Ascending aorta (tissue), 2 donors: ENCODE data around the gene AGBL1. TPM values are rescaled to one million over a fixed set of nuclear protein-coding genes. Genes with fewer than 3 reads are reported as not detected.
"Not testable (repeated sequence)": the region's sequence is repeated elsewhere in the genome, so short reads cannot be mapped to it uniquely, and the experiment has no call there.

Experiments used
- DNase-seq, 2 donors: peaks; one replicate each; pipeline ENCODE4 v3.0.0-alpha.2; 2019; ENCODE audit warnings: low spot score in 2 of 2
- H3K27ac ChIP-seq, 2 donors: fragments of 200-600 bp; sonication (generic); one replicate each; pipeline ENCODE4 v1.5.1; 2016 to 2017; ENCODE audit warnings: mild to moderate bottlenecking in 1 of 2
- H3K27me3 ChIP-seq: fragments of 200-600 bp; sonication (generic); one replicate; pipeline ENCODE4 v1.5.1; 2017
- H3K36me3 ChIP-seq, 2 donors: fragments of 200-600 bp; sonication (generic); one replicate each; pipeline ENCODE4 v1.5.1; 2016
- H3K4me1 ChIP-seq, 2 donors: fragments of 200-600 bp; sonication (generic); one replicate each; pipeline ENCODE4 v1.5.1; 2016 to 2017; ENCODE audit warnings: mild to moderate bottlenecking in 1 of 2
- H3K4me3 ChIP-seq, 2 donors: fragments of 200-600 bp; sonication (generic); one replicate each; pipeline ENCODE4 v1.5.1; 2016 to 2017; ENCODE audit warnings: mild to moderate bottlenecking in 1 of 2
- H3K9me3 ChIP-seq, 2 donors: fragments of 200-600 bp; sonication (generic); one replicate each; pipeline ENCODE4 v1.5.1; 2016
- intact Hi-C: fragments of 100-400 bp; cut with DNase I; formaldehyde crosslinking; loops from one replicate; pipeline ENCODE4 v1.15.1; 2023
- total RNA-seq: library from RNA; depleted of rRNA; stranded (reverse); fragments of >200 nt; gene quantifications from one replicate; pipeline ENCODE4 v1.1.0, GENCODE V29; 2016
- TF ChIP-seq, protein P1 (sequence below), 3 experiments: fragments of 200-600 bp in 2 of 3; fragments of 450-650 bp in 1 of 3; sonication (generic) in 2 of 3; IDR thresholded peaks; one replicate each; pipeline ENCODE4 v1.5.1; 2016 to 2019; ENCODE audit warnings: antibody characterized with exemption in 3 of 3, mild to moderate bottlenecking in 1 of 3, moderate library complexity in 1 of 3

Gene AGBL1
- total RNA-seq, 1 donor from 2014 or later, result not detected

DNA sequence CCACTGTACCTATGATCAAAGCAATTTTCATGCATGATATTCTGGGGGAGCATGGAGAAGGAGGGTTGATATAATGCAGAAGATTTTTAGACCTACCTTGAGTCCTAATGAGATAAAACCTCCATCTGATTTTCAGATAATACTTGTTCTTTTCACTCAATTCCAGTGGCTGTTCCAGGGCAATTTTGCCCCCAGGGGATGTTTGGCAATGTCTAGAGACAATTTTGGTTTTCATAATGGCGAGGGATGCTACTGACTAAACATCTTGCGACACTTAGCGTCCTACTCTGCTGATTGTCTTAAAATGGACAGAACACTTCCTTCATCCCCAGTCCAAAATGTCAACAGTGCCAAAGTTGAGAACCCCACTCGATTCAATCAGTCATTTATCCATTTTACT is 26.6 kb downstream of the AGBL1 start:
- Histone ChIP-seq H3K4me3 (no peak overlapping the region), H3K9me3 (peaks cover 0 to 7% of the 10 kb centered on the region in 2 donors), H3K36me3 (no peaks in the 10 kb centered on the region), H3K27me3 (no peaks in the 10 kb centered on the region), H3K27ac (no peak overlapping the region), H3K4me1 (no peaks in the 10 kb centered on the region)
- TF ChIP-seq, protein P1, sequence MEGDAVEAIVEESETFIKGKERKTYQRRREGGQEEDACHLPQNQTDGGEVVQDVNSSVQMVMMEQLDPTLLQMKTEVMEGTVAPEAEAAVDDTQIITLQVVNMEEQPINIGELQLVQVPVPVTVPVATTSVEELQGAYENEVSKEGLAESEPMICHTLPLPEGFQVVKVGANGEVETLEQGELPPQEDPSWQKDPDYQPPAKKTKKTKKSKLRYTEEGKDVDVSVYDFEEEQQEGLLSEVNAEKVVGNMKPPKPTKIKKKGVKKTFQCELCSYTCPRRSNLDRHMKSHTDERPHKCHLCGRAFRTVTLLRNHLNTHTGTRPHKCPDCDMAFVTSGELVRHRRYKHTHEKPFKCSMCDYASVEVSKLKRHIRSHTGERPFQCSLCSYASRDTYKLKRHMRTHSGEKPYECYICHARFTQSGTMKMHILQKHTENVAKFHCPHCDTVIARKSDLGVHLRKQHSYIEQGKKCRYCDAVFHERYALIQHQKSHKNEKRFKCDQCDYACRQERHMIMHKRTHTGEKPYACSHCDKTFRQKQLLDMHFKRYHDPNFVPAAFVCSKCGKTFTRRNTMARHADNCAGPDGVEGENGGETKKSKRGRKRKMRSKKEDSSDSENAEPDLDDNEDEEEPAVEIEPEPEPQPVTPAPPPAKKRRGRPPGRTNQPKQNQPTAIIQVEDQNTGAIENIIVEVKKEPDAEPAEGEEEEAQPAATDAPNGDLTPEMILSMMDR (IDR thresholded peaks at IDR 0.05), result no peak
- DNase-seq, result no peak
- intact Hi-C loops, result no loop called here

DNA sequence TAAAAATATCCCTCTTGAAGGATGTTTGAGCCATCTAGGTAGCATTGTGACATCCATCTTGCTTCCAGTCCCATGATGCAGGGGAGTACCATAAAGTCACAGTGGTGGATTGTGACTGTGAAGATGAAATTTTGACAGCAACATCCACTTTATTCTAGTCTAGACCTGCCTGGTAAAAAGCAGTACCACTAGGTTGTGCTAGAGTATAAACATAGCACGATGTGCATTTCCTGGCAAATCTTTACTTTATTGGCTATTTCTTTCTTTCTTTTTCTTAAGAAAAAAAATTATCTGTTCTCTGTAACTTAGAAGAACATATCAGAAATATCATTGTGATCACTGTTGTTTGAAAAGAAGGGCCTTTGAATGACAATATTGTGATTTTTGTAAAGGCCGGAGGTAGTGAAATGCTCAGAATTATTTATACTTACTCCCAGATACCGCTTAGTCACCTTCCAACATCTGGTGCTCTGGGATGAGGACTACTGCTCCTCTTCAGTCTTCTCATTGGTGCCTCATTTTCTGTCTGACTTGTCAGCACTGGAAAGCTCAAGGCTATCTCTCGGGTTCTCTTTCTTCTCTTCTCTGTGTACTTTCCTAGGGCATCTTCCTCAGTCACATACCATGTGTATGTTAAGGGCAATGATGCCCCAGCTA is 35.6 kb downstream of the AGBL1 start:
- TF ChIP-seq, protein P1 (IDR thresholded peaks at IDR 0.05), result no peak
- intact Hi-C loops, result no loop called here
- DNase-seq, result no peak

DNA sequence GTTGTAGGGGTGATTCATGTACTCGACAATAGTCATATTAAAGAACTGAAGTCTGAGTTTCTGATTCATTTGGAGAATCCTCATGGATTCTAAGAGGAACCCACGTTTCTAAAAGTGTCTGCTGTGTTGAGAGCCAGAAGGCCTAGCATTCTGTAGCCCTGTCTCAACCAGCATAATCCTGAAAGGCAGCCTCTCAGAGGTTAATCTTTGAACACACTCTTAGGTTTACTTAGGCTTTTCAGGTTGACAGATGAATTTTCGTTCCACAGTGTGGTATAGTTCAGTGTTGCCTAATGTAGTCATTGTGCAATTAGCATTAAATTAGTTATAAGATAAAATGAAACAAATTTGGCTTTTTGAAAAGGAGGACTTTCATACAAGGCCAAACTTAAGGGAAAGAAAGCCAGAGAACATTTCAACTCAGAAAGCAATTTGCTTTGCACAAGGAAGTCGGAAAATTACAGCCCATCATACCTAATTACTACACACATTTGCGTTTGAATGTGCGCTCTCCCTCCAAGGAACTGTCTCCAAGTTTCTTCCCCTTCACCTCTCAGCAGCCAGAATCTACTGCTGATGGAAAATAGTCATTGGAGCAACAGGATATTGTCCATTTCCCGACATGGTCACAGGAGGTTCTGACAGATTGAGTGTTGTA is 42.0 kb downstream of the AGBL1 start:
- Histone ChIP-seq H3K27ac (no peak overlapping the region), H3K9me3 (no peaks in the 10 kb centered on the region), H3K4me3 (no peak overlapping the region), H3K27me3 (no peaks in the 10 kb centered on the region), H3K36me3 (no peaks in the 10 kb centered on the region), H3K4me1 (no peaks in the 10 kb centered on the region)
- no peak for DNase-seq
- intact Hi-C loops, result no loop called here
- TF ChIP-seq, protein P1 (IDR thresholded peaks at IDR 0.05), result no peak

More for the DNA sequence above, 35.6 kb downstream of the AGBL1 start:
- Histone ChIP-seq H3K27ac (no peak overlapping the region), H3K4me3 (no peak overlapping the region), H3K36me3 (no peaks in the 10 kb centered on the region), H3K4me1 (no peaks in the 10 kb centered on the region), H3K27me3 (no peaks in the 10 kb centered on the region), H3K9me3 (no peaks in the 10 kb centered on the region)

DNA sequence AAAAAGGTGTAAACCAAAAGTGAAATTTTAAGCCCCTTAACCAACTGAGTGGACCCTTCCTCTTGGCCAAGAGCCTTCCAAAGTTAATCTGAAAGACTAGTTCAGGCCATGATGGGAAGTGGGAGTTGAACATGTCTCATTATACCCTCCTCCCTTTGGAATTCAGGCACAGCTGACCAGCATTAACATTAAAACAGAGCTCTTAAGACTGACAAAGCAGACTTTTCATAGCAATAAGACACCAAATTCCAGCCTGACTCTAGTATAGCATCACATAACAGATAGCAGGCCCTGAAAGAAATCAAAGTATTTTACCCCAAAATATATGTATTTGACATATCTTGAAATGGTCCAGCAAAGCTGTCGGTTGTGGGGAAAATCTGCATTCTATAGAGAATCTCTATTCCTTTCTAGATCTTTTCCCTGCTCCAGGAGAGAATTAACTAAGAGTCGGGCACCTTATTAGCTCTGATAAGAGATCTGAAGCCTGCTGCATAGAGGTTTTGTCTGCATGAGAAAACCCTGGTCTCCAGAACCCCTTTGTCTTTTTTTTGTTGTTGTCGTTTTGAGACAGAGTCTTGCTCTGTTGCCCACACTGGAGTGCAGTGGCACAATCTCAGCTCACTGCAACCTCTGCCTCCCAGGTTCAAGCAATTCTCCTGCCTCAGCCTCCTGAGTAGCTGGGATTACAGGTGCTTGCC is 43.2 kb downstream of the AGBL1 start:
- H3K9me3 ChIP-seq, H3K27me3 ChIP-seq, DNase-seq, H3K4me3 ChIP-seq, H3K4me1 ChIP-seq, intact Hi-C loops, H3K27ac ChIP-seq, H3K36me3 ChIP-seq: not testable (repeated sequence)

DNA sequence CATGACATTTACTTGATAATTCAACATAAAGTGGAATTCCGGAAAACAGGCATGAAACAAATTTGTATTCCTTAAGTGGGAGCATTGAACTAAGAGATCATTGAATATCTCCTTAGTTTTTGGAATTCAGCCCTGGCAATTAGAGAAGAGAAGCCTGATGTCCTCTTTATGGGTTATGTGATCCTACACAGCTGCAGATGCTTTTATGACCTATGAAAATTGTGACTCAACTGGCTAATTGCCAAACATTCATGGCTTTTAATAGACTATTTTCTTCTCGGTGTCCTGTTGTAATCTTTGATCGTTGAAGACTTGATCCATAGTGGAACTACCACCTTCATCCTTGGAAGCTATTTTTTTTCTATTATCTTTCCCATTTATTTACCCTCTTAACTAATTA is 46.1 kb downstream of the AGBL1 start:
- Histone ChIP-seq H3K27me3 (no peaks in the 10 kb centered on the region), H3K4me3 (no peak overlapping the region), H3K27ac (no peak overlapping the region), H3K4me1 (no peaks in the 10 kb centered on the region), H3K9me3 (no peaks in the 10 kb centered on the region), H3K36me3 (no peaks in the 10 kb centered on the region)
- intact Hi-C loops, result no loop called here
- TF ChIP-seq, protein P1 (IDR thresholded peaks at IDR 0.05), result no peak
- no peak for DNase-seq

DNA sequence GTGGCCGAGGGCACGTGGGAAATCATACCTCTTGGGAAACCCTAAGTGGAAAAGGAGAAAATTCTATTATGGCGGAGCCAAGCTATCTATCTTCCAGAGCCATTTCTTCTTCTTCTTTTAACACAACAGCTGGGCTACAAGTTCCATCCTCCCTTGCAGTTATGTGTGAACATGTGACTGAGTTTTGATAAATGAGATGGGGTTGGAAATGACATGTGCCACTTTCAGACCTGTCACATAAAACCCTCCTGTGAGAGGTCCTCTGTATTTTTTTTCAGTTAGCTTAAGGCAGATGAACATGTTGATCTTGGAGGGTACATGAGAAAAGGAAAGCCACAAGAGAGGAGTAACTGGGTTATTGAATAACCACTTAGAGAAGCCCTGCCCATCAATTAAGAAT is 47.9 kb downstream of the AGBL1 start:
- intact Hi-C loops, result no loop called here

More for the DNA sequence above, 47.9 kb downstream of the AGBL1 start:
- H3K27ac ChIP-seq, result no peak overlapping the region
- no peak overlapping the region for H3K4me3 ChIP-seq
- TF ChIP-seq, protein P1 (IDR thresholded peaks at IDR 0.05), result no peak
- DNase-seq, result no peak
- no peaks in the 10 kb centered on the region for H3K9me3 ChIP-seq
- H3K36me3 ChIP-seq, result no peaks in the 10 kb centered on the region
- no peaks in the 10 kb centered on the region for H3K4me1 ChIP-seq
- no peaks in the 10 kb centered on the region for H3K27me3 ChIP-seq
